Liver (tissue), 9 donors: Measurements from ENCODE around the gene CPNE4. TPM values are rescaled to one million over a fixed set of nuclear protein-coding genes. Genes with fewer than 3 reads are reported as not detected.

Experiments
- DNase-seq: peaks from one replicate; pipeline ENCODE4 v3.0.0-alpha.2; 2017; ENCODE audit warnings: low spot score
- H3K27ac ChIP-seq, 2 donors: one replicate each; pipeline ENCODE4 v1.7.0; 2013; ENCODE audit warnings: inconsistent platforms in 2 of 2, low read length in 2 of 2, control low read depth in 1 of 2, low read depth in 1 of 2, mild to moderate bottlenecking in 1 of 2
- H3K27me3 ChIP-seq, 4 donors: one replicate each; pipeline versions ENCODE4 v1.6.1 to v1.7.0; 2013; ENCODE audit warnings: low read length in 3 of 4, inconsistent platforms in 1 of 4, mild to moderate bottlenecking in 1 of 4, moderate library complexity in 1 of 4; ENCODE audit not compliant: control insufficient read depth in 4 of 4, insufficient read depth in 4 of 4
- H3K36me3 ChIP-seq, 4 donors: one replicate each; pipeline versions ENCODE4 v1.6.1 to v1.7.0; 2013; ENCODE audit warnings: low read length in 3 of 4, mild to moderate bottlenecking in 3 of 4, low read depth in 1 of 4, moderate library complexity in 1 of 4; ENCODE audit not compliant: control insufficient read depth in 4 of 4, insufficient read depth in 3 of 4
- H3K4me1 ChIP-seq, 4 donors: one replicate each; pipeline versions ENCODE4 v1.6.1 to v1.7.0; 2013; ENCODE audit warnings: low read length in 3 of 4, mild to moderate bottlenecking in 3 of 4, moderate library complexity in 1 of 4; ENCODE audit not compliant: control insufficient read depth in 4 of 4, insufficient read depth in 4 of 4
- H3K4me3 ChIP-seq, 3 donors: one replicate each; pipeline versions ENCODE4 v1.6.1 to v1.7.0; 2013; ENCODE audit warnings: low read length in 3 of 3, control low read depth in 1 of 3, low read depth in 1 of 3, mild to moderate bottlenecking in 1 of 3
- H3K9ac ChIP-seq, 2 donors: one replicate each; pipeline ENCODE4 v1.7.0; 2013; ENCODE audit warnings: low read length in 2 of 2, mild to moderate bottlenecking in 2 of 2, moderate library complexity in 2 of 2, control low read depth in 1 of 2, low read depth in 1 of 2
- H3K9me3 ChIP-seq, 4 donors: one replicate each; pipeline versions ENCODE4 v1.6.1 to v1.7.0; 2013; ENCODE audit warnings: low read length in 3 of 4; ENCODE audit not compliant: control insufficient read depth in 4 of 4
- ATF3 ChIP-seq: IDR thresholded peaks from 2 replicates; pipeline ENCODE4 v1.6.1; 2016; ENCODE audit warnings: antibody characterized with exemption
- CTCF ChIP-seq: fragments of 150-350 bp; IDR thresholded peaks from 2 replicates; pipeline ENCODE4 v1.5.1; 2017; ENCODE audit warnings: improper control_type of control experiment, low read depth, low read length; ENCODE audit not compliant: missing input control
- EGR1 ChIP-seq, 2 donors: IDR thresholded peaks; 2 replicates each; pipeline ENCODE4 v1.6.1; 2016 to 2018; ENCODE audit warnings: antibody characterized with exemption in 2 of 2, low read depth in 2 of 2
- FOXA1 ChIP-seq: IDR thresholded peaks from 2 replicates; pipeline ENCODE4 v1.6.1; 2016; ENCODE audit warnings: antibody characterized with exemption
- FOXA2 ChIP-seq: IDR thresholded peaks from 2 replicates; pipeline ENCODE4 v1.6.1; 2016; ENCODE audit warnings: antibody characterized with exemption
- GABPA ChIP-seq, 2 donors: IDR thresholded peaks in 1 of 2; conservative IDR thresholded peaks in 1 of 2; 2 replicates each; pipeline ENCODE4 v1.6.1; 2016; ENCODE audit warnings: antibody characterized with exemption in 2 of 2, mild to moderate bottlenecking in 1 of 2, moderate library complexity in 1 of 2
- HNF4A ChIP-seq, 2 donors: conservative IDR thresholded peaks; 2 replicates each; pipeline ENCODE4 v1.6.1; 2016; ENCODE audit warnings: antibody characterized with exemption in 2 of 2, mild to moderate bottlenecking in 2 of 2
- HNF4G ChIP-seq: IDR thresholded peaks from 2 replicates; pipeline ENCODE4 v1.6.1; 2016; ENCODE audit warnings: antibody characterized with exemption
- JUND ChIP-seq, 2 donors: IDR thresholded peaks; 2 replicates each; pipeline ENCODE4 v1.6.1; 2016; ENCODE audit warnings: antibody characterized with exemption in 2 of 2
- RAD21 ChIP-seq, 2 donors: IDR thresholded peaks; 2 replicates each; pipeline ENCODE4 v1.6.1; 2016; ENCODE audit warnings: antibody characterized with exemption in 2 of 2, mild to moderate bottlenecking in 2 of 2
- RXRA ChIP-seq, 2 donors: IDR thresholded peaks; 2 replicates each; pipeline ENCODE4 v1.6.1; 2017 to 2018; ENCODE audit warnings: antibody characterized with exemption in 2 of 2, mild to moderate bottlenecking in 1 of 2
- SP1 ChIP-seq: IDR thresholded peaks from 2 replicates; pipeline ENCODE4 v1.6.1; 2018; ENCODE audit warnings: antibody characterized with exemption, mild to moderate bottlenecking
- TAF1 ChIP-seq: conservative IDR thresholded peaks from 2 replicates; pipeline ENCODE4 v1.6.1; 2016; ENCODE audit warnings: antibody characterized with exemption, mild to moderate bottlenecking
- YY1 ChIP-seq: IDR thresholded peaks from 2 replicates; pipeline ENCODE4 v1.6.1; 2016; ENCODE audit warnings: antibody characterized with exemption, mild to moderate bottlenecking
- ZBTB33 ChIP-seq: IDR thresholded peaks from 2 replicates; pipeline ENCODE4 v1.6.1; 2016; ENCODE audit warnings: antibody characterized with exemption
- WGBS: extraction: QIAGEN DNeasy Blood & Tissue Kit; methylation state at CpG from one replicate; pipeline ENCODE4 v1.1.7; 2013; 5-methylcytosine and 5-hydroxymethylcytosine counted together
- polyA plus RNA-seq, 2 donors: library from polyadenylated mRNA; stranded (reverse) in 1 of 2; unstranded in 1 of 2; fragments of 200-250 nt in 1 of 2; fragments of >200 nt in 1 of 2; fragmentation: Nextera tagmentation in 1 of 2; extraction: Ambion mirVana in 1 of 2; gene quantifications; one replicate each; pipeline versions ENCODE4 v1.2.1 to v1.2.3, GENCODE V29; 2013 to 2015
- total RNA-seq, 2 donors: library from RNA; depleted of rRNA; stranded (reverse); fragments of >200 nt; gene quantifications; one replicate each; pipeline ENCODE4 v1.2.3, GENCODE V29; 2014
- donor health status: healthy.
- donor health status: healthy.
- donor health status: healthy.
- donor health status: healthy.
- donor health status: healthy.

CPNE4 gene
- total and polyA plus RNA-seq, 4 donors = under 0.01 to 0.03 TPM; not detected in 2

- 73% methylated on average over 5 of the region's 5 CpGs for WGBS
- Histone ChIP-seq H3K9ac (no peak overlapping the region), H3K27me3 (peaks cover 0 to 3% (median 0%) of the 10 kb centered on the region in 4 donors), H3K36me3 (no peaks in the 10 kb centered on the region), H3K9me3 (no peaks in the 10 kb centered on the region), H3K27ac (no peak overlapping the region), H3K4me1 (no peaks in the 10 kb centered on the region), H3K4me3 (no peak overlapping the region)
- TF ChIP-seq RXRA (IDR thresholded peaks at IDR 0.05) = no peak
- no peak for TF ChIP-seq GABPA (IDR thresholded peaks at IDR 0.05 in 1 of 2, conservative IDR thresholded peaks at IDR 0.05 in 1 of 2)
- no peak for TF ChIP-seq HNF4A (conservative IDR thresholded peaks at IDR 0.05)
- TF ChIP-seq RAD21 (IDR thresholded peaks at IDR 0.05) = no peak
- no peak for TF ChIP-seq ATF3
- TF ChIP-seq CTCF = no peak
- TF ChIP-seq HNF4G = no peak
- no peak for TF ChIP-seq TAF1
- TF ChIP-seq EGR1 (IDR thresholded peaks at IDR 0.05; ENCODE audit: low read depth in 2 of 2) = no peak
- no peak for TF ChIP-seq SP1
- no peak for DNase-seq
These were observed 301.6 kb downstream of the CPNE4 start for GRCh38 chr3:131733086-131733841.

GRCh38 chr3:131731709-131732108 lies 303.1 kb downstream of the CPNE4 start:
- Histone ChIP-seq H3K36me3 (no peaks in the 10 kb centered on the region), H3K27ac (no peak overlapping the region), H3K27me3 (no peaks in the 10 kb centered on the region), H3K4me3 (no peak overlapping the region), H3K9ac (no peak overlapping the region), H3K4me1 (no peaks in the 10 kb centered on the region), H3K9me3 (no peaks in the 10 kb centered on the region)
- TF ChIP-seq SP1 = no peak
- no peak for TF ChIP-seq YY1
- no peak for TF ChIP-seq FOXA2
- no peak for TF ChIP-seq ATF3
- DNase-seq = no peak
- 80% methylated on average over 2 of the region's 2 CpGs for WGBS

GRCh38 chr3:131730581-131730980 lies 304.2 kb downstream of the CPNE4 start:
- no peaks in the 10 kb centered on the region for H3K36me3 ChIP-seq
- H3K27ac ChIP-seq = no peak overlapping the region
- no peak for DNase-seq
- H3K4me1 ChIP-seq = no peaks in the 10 kb centered on the region
- no peak overlapping the region for H3K9ac ChIP-seq
- no peak overlapping the region for H3K4me3 ChIP-seq
- H3K9me3 ChIP-seq = no peaks in the 10 kb centered on the region
- no peaks in the 10 kb centered on the region for H3K27me3 ChIP-seq
- 71% methylated on average over 1 of the region's 1 CpG for WGBS
- TF ChIP-seq RXRA (IDR thresholded peaks at IDR 0.05) (no peak), HNF4A (conservative IDR thresholded peaks at IDR 0.05) (no peak), ATF3 (no peak), SP1 (no peak), GABPA (IDR thresholded peaks at IDR 0.05 in 1 of 2, conservative IDR thresholded peaks at IDR 0.05 in 1 of 2) (no peak), FOXA1 (no peak), CTCF (no peak), HNF4G (no peak), YY1 (no peak), JUND (IDR thresholded peaks at IDR 0.05) (no peak), ZBTB33 (no peak)
